CD4-positive, alpha-beta T cell treated with Interleukin-6 for 4 hours (primary cell): Measurements from ENCODE around the gene MKNK1.

Experiments used
- DNase-seq: peaks from one replicate; pipeline ENCODE4 v3.0.0-alpha.2; 2020; ENCODE audit warnings: mixed read lengths

The MKNK1 gene

DNA sequence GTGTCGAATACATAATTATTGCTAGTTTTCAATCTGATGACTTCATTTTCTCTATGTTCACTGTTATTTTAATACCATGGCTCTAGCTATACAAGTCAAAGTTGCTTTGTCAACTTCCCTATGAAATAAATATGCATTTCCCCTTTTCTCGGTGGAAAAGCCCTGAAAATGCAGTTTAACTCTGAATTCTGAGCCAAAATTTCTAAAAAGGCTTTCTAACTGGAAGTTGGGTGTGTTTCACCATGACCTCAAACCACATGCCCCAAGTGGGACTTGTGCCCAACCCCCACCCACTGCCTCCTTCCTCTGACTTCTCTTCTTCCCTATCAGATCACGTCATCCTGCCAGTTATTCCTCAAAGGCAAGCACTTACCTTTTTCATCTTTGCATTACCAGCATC lies 8.9 kb downstream of the MKNK1 start:
- DNase-seq: peak; percentile 45

DNA sequence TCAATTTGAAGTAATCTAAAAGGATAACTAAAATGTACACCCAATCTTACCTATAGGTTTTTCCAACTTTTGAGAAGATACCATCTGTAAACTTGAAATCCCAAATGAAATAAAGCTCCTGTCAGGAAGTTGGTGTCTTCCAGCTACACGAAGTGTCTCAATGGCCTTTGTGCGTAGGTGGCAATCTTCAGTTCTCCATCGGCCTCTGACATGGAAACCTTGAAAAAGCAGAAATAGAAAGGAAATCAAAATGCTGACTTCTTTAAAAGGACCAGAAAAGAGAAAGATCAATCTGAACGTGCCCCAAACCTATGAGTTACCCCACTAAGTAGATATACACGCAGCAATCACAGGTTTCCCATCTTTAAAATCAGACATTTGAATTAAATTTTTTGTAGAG lies 10.0 kb downstream of the MKNK1 start:
- DNase-seq: no peak

DNA sequence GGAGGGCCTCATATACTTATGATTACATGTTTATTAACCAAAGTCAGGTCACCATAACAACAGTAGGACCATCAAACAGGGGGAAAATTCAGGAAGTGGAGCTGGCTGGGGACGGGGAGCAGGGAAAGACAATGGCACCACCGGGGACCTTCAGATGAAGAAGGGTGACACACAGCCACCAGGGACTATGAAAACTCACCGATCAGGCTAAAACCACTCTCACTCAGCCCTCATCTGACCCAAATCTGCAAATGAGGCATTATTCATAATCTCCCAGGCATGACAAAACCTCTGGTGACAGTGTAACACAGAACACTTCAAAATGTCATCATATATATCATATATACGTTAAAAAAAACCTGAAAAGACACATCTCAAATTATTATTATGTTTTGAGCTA lies 11.2 kb downstream of the MKNK1 start:
- no peak for DNase-seq

DNA sequence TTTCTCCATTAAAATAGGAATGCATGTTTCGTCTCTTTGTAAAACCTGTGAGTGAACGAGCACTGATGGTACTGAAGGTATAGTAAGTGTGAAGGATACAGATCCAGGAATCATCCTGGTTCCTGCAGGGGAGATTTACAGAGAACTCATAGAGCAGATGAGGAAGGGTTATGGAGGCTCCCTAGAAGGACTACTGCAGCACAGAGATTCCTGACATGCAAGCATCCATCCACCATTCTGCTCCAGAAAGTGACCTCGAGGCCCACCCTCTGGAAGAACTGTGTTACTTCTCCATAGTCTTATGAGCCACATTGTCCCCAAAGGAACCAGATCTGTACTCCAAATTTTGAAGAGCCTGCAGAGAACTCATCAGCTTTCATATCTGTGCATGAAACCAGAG lies 14.5 kb downstream of the MKNK1 start:
- DNase-seq: no peak

DNA sequence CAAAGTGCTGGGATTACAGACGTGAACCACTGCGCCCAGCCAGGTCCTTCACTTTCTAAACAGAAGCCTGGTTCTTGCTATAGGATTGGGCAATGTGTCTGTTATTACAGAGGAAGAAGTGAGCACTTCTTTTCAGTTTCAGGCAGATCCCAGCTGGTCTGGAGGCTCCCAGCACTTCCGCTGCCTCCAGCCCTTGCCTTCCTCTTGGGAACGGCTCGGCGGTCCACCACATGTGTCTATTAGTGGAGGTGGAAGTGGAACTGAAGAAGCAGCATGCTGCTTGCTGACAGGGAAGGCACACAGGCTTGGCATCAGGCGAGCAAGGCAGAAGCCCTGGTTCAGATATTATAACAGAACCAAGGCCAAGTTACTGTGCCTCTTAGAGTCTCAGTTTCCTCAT lies 17.0 kb downstream of the MKNK1 start:
- no peak for DNase-seq

DNA sequence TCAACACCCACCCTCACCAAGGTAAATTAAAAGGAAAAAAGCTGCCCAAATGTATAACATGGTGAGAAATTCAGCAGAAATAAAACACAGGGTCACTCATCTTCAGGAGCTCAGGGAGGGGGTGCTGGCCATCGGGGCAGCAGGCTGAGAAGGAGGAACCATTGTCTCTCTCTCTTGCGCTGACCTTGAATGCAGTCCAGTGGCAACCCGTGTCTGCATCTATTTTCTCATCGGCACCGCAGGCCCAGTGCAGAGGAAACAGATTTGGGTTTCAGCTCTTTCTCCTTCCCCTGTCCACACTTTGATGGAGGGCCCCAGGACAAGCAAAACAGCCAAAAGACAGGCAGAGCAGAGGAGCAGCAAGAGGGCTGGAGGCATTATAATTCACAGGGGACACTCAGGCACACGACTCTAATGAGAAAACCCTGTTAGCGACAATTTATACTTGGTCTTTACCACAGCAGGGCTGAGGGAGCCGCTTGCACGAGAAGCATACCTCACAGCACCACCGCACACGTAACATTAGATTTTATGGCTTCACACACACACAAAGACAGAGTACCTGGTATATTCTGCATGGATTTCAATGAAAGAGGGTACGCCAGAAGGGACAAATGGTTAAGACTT lies 18.6 kb downstream of the MKNK1 start:
- DNase-seq: no peak

DNA sequence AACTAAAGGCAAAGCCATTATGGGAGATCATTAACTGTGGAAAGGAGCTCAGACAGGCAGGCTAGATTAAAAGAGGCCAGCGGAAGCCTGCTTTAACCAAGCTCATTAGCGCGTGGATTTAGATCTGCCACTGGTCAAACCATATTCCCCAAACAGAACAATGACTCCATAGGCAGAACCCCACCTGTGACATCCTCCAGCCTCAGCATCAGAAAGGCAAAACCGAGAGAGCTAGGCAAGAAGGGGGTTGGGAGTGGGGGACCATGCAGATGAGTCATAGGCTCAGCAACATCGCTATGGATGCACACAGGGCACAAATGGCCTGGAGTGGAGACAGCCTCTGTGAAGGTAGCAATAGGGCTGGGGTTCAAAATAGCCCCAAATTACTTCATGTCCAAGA lies 20.6 kb downstream of the MKNK1 start:
- no peak for DNase-seq

DNA sequence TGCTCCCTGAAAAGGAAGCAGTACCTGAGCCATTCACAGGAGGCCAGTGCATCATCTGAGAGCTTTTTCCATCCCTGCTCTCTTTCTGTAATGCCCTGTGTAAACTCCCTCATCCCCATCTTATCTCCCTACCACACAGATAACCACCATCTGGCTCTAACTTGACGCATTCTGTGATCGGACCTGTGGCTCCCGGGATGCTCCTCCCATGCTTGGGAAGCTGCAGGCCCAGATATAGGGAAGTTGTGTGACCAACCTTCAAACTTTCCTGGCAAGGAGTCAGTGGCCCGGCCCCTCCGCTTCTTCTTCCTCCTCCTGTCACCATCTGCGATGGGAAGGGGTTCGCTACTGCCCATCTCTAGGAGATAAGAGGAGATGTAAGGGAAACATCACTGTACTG lies 21.1 kb downstream of the MKNK1 start:
- no peak for DNase-seq

DNA sequence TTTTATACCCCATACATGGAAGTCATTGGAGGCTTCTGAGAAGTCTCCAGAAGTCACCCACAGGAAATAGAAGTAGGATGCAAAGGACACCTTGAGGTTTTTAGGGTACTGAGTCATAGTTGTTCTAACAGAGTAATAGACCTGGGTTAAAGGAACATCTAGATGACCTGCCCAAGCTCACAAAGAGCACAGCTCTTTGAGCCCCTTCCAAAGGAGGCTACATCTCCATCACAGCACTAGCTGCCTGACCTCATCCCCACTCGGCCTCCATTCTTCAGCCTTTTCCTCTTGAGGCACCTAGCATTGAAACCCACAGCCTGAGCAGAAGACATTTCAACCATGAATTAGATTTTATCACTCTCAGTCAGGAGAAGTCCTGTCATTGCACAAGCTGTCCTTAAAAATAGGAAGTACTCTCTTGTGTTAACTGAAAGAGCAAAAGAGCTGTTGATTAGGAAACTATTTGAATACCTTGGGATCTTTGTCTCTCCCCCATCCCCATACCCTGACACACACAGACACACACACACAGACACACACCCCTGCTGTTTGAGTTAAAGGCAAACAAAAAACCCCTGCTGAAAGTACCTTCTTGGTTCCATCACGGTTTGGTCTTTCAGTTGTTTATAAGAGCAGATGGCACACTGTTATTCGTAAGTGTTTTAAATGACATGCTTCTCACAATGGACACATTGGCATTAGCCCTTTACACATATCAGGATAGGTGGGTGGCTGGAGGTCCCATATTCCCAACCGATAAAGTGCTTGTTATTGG lies 22.2 kb downstream of the MKNK1 start:
- DNase-seq: no peak

DNA sequence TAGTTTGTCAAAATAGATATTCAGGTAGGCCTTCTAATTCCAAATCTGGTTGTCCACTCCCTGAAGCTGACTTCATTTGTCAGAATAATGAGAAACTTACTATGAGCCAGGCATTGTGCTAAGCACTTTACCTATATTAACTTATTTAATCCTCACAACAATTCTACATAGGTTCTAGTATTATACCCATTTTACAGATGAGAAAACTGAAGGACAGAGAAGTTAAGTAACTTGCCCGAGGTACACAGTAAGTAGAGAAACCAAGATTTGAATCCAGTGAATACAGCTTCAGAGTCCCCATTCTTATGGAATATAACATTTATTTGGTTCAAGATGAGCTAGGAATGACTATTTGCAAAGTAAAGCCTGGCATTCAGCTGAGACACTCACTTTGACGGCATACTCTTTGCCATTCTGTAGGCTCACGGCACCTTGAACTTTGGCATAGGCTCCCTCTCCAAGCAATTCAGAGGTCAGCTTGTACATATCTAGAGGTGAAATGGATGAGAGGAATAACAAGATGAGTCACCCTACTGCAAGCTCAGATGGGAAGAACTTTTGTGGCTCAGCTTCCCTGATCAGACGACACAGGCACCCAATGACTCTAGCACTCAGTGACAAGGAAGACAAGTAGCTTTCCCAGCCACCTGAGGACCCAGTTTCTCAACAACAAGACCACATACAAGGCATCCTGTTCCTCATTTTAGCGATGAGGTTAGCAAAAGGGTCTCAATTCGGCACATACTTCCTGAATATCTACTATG lies 23.7 kb downstream of the MKNK1 start:
- no peak for DNase-seq

DNA sequence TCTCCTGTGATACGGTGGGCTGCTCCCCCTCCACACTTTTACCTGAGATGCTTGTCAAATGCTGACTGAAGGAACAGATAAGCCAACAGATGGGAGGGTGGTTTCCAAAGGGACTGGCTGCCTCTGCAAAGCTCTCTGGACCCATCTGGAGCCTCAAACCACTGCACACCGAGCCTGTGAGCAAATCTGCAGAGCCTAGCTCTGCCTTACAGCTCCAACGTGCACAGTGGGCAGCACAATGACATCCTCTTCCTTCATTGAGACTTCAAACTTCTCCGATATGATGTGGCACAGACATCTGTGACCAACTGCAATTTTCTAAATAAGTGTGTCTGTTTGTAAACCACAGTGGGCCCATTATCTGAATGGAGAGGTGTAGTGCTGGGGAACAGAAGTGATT lies 26.4 kb downstream of the MKNK1 start:
- no peak for DNase-seq

DNA sequence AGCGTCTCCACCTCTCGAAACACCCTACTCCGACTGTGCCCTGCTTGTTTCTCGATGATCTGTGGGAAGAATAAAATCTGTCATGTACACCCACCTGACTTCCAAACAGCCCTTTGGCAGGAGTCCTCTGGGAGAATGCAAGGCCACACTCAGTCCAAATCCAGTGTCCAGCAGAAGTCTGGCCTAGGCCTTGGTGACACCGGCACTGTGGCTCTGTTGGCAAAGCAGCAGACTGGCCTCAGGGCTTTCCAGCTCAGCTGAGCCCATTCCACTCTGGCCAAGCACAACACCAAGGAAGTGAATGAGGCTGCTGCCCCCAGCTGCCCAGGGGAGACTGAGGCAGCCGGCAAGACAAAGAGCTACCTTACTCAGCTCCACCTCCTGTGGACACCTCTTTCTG lies 27.5 kb downstream of the MKNK1 start:
- no peak for DNase-seq

DNA sequence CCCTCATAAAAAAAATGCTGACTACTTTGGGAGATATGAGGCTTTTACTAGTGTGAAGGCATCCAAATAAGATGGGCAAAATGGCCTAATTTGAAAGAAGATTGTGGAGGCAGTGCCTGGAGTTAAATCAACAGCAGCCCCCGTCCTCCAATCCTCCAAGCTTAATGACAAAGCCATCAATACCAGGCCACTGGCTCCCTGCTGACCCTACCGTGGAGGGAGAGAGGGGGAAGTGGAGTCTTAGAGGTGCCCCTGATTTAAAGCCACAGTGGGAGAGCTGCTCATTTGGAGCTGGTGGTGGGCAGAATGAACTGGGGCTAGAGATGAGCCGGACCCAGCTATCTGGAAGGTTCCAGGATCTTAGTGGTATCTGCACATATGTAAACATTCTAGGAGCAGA lies 28.3 kb downstream of the MKNK1 start:
- DNase-seq: no peak

DNA sequence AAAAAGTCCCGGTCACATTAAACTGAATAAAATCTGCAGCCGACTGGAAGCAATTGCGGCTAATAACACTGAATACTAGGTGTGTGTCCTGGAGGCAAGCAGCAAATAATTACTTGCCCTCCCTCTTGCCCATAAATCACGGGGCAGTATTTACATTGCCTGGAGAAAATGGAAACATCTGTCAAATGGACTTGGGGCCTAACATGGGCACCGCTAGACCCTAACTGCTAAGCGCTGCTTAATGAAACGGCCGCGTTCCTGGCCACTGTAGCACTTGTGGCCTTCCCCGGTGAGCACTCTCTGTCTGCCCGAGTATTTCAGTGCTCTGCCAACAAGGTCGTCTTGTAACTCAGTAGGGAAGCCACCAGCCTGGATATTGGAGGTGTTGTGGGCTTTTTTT lies 28.8 kb downstream of the MKNK1 start:
- DNase-seq: no peak

DNA sequence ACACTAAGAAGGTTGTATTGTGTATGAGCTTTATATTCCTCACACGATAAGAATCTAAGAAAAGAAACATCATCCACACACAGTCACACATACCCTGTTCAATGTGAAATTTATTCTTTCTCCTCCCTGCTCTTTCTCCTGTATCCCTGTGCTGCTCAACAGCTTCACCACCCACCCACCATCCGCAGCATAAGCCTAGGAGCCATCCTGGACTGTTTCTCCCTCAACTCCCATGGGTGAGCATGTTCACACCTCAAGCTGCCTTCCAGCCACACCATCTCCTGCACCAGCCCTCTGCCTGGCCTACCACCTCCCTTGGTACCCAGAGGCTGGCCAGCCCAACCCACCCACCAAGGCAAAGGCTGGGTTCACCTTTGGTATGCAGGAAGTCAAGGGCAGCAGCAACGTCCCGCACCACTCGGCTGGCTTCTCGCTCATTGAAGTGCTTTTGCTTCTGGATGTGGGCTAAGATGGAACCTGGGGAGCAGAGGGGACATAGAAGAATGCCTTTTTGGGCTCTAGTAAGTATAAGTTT lies 32.3 kb downstream of the MKNK1 start:
- no peak for DNase-seq

DNA sequence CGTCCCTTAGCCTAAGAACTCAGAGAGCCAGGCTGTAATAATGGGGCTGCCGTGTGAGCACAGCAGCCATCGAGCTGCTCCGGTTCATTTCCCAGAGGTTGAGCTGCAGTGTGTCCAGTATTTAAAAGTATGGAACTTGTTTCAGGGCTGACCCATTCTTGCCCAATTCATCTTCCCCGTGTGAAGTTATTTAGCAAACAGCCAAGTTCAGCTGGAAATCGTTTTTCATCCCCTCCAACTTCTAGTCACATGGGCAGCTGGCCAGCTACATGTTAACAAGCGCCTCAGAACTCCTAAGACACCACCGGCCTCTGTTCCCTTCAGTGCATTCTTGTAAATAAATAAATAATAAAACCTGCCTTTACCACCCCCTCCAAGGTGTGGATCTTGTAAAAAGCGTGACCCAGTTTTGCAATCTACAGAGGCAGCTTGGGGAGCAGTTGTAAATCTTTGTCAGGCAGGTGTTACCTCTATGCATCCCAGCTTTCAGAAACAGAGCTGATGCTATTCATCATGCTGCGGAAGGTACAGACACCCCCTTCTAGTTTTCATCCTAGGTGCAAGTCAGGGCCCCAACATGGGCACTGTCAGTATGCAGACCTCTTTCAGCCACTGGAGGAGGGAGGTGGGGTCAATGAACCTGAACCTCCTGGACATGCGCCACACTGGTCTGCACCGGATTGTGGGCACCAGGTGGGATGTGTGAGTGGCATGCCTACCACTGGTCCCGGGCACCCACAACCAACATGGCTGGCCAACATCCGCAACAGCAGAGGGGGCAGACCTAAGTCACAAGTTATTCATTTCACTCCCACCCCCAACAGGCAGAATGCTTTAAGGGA lies 34.0 kb downstream of the MKNK1 start:
- no peak for DNase-seq

DNA sequence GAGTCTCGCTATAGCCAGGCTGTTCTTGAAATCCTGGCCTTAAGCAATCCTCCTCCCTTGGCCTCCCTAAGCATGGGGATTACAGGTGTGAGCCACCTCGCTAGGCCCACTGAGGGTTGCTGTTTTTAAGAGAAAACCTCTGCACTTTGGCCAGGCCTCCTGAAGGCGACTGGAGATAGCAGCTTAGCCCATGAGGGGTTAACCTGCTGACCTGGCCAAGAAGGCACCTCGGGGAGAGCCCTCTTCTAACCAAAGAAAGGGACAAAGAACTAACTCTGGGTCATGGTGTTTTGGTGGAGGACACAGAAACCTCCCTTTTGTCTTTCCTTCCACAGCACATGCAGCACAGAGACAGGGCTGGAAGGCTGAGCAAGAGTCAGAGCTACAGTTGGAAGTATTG lies 35.0 kb downstream of the MKNK1 start:
- DNase-seq: no peak

DNA sequence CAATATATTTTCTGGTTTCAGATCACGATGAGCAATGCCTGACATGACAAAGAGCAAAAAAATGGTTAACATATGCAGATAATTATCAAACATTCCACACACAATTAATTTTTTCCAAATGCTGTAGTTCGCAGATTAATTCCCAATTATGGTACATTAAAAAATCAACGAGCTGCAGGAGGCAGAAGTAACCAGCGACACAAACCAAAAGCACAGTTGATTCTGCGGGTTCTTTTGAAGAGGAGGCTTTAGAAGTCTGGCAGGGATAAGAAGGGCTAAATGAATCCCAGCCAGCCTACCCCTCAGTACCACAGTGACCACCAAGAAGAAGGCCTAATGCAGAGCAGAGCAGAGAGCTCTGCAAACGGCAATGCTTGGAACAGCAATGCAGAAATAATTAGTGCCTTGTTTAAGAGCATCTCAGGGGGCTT lies 35.6 kb downstream of the MKNK1 start:
- no peak for DNase-seq

DNA sequence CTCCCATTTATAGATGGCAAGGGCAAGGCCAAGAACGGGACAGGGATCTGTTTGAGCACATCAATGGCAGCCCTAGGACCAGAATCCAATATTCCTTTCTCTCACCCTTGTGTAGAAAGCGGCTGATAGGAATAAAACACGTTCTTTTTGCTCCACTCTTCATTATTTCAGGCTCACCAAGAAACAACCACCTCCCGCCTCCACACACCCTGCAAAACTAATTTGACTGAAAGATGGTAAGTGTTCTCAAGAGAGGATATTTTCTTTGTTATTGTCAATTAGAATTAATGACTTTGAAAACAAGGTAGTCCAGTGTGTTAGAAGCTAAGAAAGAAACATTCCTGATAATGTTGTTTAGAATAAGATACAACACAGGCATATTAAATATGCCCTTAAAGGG lies 40.7 kb downstream of the MKNK1 start:
- DNase-seq: no peak

DNA sequence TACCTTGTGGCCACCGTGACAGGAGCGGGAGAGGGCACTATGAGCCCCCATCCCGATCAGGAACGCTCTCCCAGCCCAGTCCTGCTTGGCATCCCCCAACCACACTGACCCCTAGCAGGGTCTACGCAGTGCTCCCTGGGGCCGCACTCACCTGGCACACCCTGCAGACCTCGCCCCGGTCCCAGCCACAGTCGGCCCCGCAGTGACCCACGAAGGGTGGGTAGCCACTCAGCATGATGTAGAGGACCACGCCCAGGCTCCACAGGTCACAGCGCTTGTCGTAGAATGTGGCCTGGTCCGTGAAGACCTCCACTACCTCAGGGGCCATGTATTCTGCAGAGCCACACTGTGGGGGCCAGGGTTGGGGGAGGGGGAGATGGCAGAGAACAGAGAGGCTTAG lies 41.6 kb downstream of the MKNK1 start:
- no peak for DNase-seq

DNA sequence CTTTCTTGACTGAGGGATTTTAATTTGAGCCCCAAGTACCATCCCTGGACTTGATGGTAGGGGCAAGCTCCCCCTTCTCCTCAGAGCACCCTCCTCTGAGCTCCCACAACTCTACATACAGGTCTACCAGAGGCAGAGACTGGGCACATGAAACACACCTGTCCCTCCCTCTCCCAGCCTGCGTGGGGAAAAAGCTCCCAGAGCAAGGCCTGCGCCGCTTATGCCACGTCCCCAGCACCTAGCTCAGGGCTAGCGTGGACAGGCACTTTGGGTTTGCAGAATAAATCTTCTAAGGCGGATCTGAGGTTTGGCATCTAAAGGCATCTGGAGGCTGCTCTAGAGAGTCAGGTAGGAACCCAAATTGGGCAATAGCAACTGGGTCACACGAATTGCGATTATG lies 45.1 kb downstream of the MKNK1 start:
- DNase-seq: no peak

DNA sequence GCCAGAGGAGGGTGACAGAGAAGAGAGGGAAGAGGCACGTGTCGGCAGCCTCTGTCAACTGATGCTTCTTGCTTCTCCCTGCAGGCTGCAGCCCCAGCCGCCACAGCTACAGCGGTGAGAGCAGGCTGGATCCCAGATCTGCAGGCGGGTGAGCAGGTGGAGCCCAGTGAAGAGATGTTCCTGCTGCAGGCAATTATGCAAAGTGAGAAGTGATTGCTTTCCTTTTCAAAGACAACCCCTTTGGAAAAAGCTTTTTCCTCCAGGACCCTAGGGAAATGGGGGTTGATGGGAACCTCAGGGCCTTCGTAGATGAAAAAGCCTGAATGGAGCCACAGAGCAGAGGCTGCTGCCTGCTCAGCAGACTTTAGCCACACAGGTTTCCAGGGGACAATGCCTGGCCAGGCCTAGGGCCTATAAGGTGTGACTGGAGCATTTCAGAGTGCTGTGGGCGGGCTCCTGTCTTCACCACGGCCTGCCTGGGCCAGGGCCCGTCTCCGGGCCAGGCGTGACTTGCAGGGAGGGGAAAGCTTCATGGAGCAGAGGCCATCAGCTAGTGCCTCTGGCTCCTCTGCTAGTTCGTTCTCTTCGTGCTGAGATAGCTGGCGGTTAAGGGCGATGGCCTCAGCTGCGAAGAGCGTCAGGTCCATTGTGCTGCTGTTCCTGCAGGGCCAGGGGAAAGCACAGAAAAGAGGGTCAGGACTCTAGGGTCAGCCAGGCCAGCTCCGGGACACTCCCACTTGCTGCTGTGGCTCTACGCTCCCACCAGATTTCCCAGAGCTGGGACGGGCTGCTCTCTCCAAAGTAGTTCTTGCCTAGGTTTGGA lies 45.7 kb downstream of the MKNK1 start:
- DNase-seq: no peak
